Urinary bladder (tissue), 4 donors: Measurements from ENCODE around the gene TYK2. TPM values are rescaled to one million over a fixed set of nuclear protein-coding genes. Genes with fewer than 3 reads are reported as not detected.
"Not testable (repeated sequence)": the region's sequence is repeated elsewhere in the genome, so short reads cannot be mapped to it uniquely, and the experiment has no call there.

Source experiments
- DNase-seq: peaks from one replicate; pipeline ENCODE4 v3.0.0-alpha.2; 2015; ENCODE audit errors: extremely low spot score
- H3K27ac ChIP-seq: one replicate; pipeline ENCODE4 v1.5.1; 2013; ENCODE audit warnings: low read depth, mild to moderate bottlenecking, moderate library complexity
- H3K36me3 ChIP-seq: one replicate; pipeline ENCODE4 v1.6.1; 2013; ENCODE audit warnings: mild to moderate bottlenecking, moderate library complexity; ENCODE audit not compliant: insufficient read depth
- H3K4me1 ChIP-seq: one replicate; pipeline ENCODE4 v1.6.1; 2013; ENCODE audit warnings: mild to moderate bottlenecking, moderate library complexity; ENCODE audit not compliant: insufficient read depth
- H3K4me3 ChIP-seq: one replicate; pipeline ENCODE4 v1.5.1; 2013; ENCODE audit warnings: low read depth, low read length
- WGBS: extraction: QIAGEN DNeasy Blood & Tissue Kit; methylation state at CpG from one replicate; pipeline ENCODE4 v1.1.7; 2013; 5-methylcytosine and 5-hydroxymethylcytosine counted together
- polyA plus RNA-seq: library from polyadenylated mRNA; stranded (reverse); fragments of 200-250 nt; gene quantifications from one replicate; pipeline ENCODE4 v1.2.3, GENCODE V29; 2013
- total RNA-seq: library from RNA; depleted of rRNA; stranded (reverse); fragments of >200 nt; gene quantifications from one replicate; pipeline ENCODE4 v1.2.3, GENCODE V29; 2014
- donor health status: healthy with polysubstance abuse.
- donor health status: healthy.

TYK2 gene
- total and polyA plus RNA-seq, 2 donors, result 55.5 to 72.1 TPM

DNA sequence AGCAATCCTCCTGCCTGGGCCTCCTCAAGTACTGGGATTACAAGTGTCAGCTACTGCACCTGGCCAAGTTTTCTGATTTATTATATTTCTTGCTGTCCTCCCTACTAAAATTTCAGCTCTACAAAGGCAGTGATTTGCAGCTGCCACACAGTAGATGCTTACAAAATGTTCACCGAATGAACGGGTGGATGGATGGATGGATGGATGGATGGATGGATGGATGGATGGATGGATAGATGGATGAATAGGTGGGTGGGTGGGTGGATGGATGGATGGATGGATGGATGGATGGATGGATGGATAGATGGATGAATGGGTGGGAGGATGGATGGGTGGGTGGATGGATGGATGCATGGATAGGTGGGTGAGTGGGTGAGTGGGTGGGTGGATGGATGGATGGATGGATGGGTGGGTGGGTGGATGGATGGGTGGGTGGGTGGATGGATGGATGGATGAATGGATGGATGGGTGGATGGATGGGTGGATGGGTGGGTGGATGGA lies 3.2 kb downstream of the TYK2 start:
- not testable (repeated sequence) for H3K27ac ChIP-seq, H3K4me1 ChIP-seq, H3K4me3 ChIP-seq, DNase-seq, H3K36me3 ChIP-seq
- 97% methylated on average over 2 of the region's 2 CpGs for WGBS

DNA sequence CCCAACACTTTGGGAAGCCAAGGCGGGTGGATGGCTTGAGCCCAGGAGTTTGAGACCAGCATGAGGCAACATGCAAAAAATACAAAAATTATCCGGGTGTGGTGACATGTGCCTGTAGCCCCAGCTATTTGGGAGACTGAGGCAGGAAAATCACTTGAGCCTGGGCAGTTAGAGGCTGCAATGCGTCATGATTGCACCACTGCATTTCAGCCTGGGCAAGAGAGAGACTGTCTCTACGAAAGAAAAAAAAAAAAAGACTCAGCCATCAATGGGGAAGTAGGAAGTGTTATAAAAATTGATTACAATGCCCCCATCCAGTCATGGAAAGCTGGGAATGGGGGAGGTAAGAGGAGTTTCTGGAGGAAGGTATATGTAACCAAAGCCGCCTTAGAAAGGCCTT lies 5.4 kb downstream of the TYK2 start:
- DNase-seq, result no peak
- Histone ChIP-seq H3K4me3 (no peak overlapping the region), H3K36me3 (no peaks in the 10 kb centered on the region), H3K4me1 (no peaks in the 10 kb centered on the region), H3K27ac (no peak overlapping the region)
- WGBS, result 91% methylated on average over 5 of the region's 5 CpGs

DNA sequence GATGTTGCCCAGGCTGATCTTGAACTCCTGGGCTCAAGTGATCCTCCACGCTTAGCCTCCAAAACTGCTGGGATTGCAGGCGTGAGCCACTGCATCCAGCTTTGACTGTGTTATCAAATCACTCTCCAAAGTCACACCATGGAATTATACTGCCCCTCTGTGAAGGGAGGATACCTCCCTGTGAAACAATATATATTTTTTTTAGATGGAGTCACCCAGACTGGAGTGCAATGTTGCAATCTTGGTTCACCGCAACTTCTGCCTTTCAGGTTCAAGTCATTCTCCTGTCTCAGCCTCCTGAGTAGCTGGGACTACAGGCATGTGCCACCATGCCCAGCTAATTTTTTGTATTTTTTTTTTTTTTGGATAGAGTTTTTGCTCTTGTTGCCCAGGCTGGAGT lies 7.7 kb downstream of the TYK2 start:
- Histone ChIP-seq H3K36me3 (no peaks in the 10 kb centered on the region), H3K4me3 (no peak overlapping the region), H3K27ac (no peak overlapping the region), H3K4me1 (no peaks in the 10 kb centered on the region)
- WGBS, result 94% methylated on average over 3 of the region's 3 CpGs
- no peak for DNase-seq

- Histone ChIP-seq H3K4me3 (no peak overlapping the region), H3K27ac (no peak overlapping the region), H3K36me3 (peaks cover 2% of the 10 kb centered on the region), H3K4me1 (no peaks in the 10 kb centered on the region)
- no peak for DNase-seq
- 94% methylated on average over 15 of the region's 15 CpGs for WGBS
These were observed 12.1 kb downstream of the TYK2 start for GRCh38 chr19:10368101-10368803.

DNA sequence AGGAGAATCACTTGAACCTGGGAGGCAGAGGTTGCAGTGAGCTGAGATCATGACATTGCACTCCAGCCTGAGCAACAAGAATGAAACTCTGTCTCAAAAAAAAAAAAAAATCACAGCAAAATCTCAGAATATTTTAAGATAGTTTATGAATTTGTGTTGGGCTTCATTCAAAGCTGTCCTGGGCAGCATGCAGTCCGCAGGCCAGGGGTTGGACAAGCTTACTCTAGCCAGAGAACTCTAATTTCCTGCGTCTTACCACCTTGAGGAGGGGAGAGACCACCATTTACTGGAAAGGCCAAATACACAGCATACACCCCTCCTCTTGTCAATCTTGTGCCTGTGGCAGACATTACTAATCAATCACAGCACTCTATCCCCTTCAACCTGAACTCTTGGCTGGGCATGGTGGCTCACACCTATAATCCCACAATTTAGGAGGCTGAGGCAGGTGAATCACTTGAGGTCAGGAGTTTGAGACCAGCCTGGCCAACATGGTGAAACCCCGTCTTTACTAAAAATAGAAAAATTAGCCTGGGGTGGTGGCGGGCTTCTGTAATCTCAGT lies 13.3 kb downstream of the TYK2 start:
- not testable (repeated sequence) for H3K4me3 ChIP-seq, H3K4me1 ChIP-seq, H3K36me3 ChIP-seq, H3K27ac ChIP-seq, DNase-seq
- 96% methylated on average over 4 of the region's 4 CpGs for WGBS

GRCh38 chr19:10365518-10365917 lies 14.9 kb downstream of the TYK2 start:
- H3K4me1 ChIP-seq, result no peaks in the 10 kb centered on the region
- no peak for DNase-seq
- H3K4me3 ChIP-seq, result no peak overlapping the region
- WGBS, result 96% methylated on average over 23 of the region's 23 CpGs
- H3K36me3 ChIP-seq, result peaks cover 2% of the 10 kb centered on the region
- no peak overlapping the region for H3K27ac ChIP-seq

GRCh38 chr19:10364644-10365043 lies 15.7 kb downstream of the TYK2 start:
- H3K4me1 ChIP-seq, result no peaks in the 10 kb centered on the region
- H3K4me3 ChIP-seq, result no peak overlapping the region
- H3K36me3 ChIP-seq, result peaks cover 2% of the 10 kb centered on the region
- 84% methylated on average over 19 of the region's 19 CpGs for WGBS
- no peak for DNase-seq
- H3K27ac ChIP-seq, result no peak overlapping the region

DNA sequence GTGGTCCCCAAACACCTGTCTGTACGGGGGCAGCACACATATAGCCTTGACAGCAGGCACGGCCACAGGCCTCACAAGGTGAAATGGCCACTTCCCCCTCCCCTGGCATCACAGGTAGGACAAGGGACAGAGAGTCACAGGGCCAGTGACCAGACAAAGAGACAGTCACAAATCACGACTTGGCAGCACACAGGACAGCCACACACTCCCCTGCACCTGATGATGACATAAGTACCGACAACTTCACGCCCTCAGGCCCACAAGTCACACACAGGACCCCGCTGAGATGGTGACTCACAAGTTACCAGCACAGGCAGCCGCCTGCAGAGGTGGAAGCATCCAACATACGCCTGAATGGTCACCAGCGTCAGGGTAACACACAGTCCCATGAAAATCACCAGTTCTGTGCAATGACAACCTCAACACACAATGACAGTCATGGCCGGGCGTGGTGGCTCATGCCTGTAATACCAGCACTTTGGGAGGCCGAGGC lies 16.5 kb downstream of the TYK2 start:
- Histone ChIP-seq H3K4me1 (no peaks in the 10 kb centered on the region), H3K4me3 (no peak overlapping the region), H3K36me3 (peaks cover 2% of the 10 kb centered on the region), H3K27ac (no peak overlapping the region)
- no peak for DNase-seq
- WGBS, result 92% methylated on average over 12 of the region's 12 CpGs

- peaks cover 2% of the 10 kb centered on the region for H3K36me3 ChIP-seq
- 93% methylated on average over 18 of the region's 18 CpGs for WGBS
- no peak overlapping the region for H3K27ac ChIP-seq
These were observed 18.1 kb downstream of the TYK2 start for GRCh38 chr19:10362259-10362658.

DNA sequence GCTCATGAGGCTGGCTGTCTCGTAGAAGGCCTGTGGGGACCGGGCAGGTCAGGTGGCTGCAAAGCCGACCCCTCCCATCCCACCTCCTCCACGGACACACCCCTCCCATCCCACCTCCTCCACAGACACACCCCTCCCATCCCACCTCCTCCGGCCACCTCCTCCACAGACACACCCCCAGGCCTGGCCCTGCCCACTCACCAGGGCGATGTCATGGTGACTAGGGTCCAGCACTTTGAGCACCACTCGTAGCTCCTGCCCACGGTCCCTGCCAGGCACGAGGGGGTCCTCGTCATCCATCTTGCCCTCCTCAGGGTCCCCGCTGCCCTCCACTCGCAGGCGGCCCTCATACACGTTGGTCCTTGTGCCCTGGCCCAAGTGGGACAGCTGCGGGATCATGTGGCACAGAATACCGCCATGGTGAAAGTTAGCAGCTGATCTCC lies 18.8 kb downstream of the TYK2 start:
- Histone ChIP-seq H3K27ac (no peak overlapping the region), H3K4me1 (no peaks in the 10 kb centered on the region), H3K4me3 (no peak overlapping the region), H3K36me3 (no peaks in the 10 kb centered on the region)
- WGBS, result 84% methylated on average over 16 of the region's 16 CpGs
- no peak for DNase-seq

More at GRCh38 chr19:10362259-10362658, 18.1 kb downstream of the TYK2 start:
- Histone ChIP-seq H3K4me3 (no peak overlapping the region), H3K4me1 (no peaks in the 10 kb centered on the region)
- no peak for DNase-seq

GRCh38 chr19:10356431-10356830 lies 23.9 kb downstream of the TYK2 start:
- H3K27ac ChIP-seq, result no peak overlapping the region
- no peak for DNase-seq
- 95% methylated on average over 12 of the region's 12 CpGs for WGBS
- H3K36me3 ChIP-seq, result no peaks in the 10 kb centered on the region
- no peaks in the 10 kb centered on the region for H3K4me1 ChIP-seq
- no peak overlapping the region for H3K4me3 ChIP-seq

- H3K27ac ChIP-seq, result no peak overlapping the region
- H3K4me1 ChIP-seq, result no peaks in the 10 kb centered on the region
- no peak overlapping the region for H3K4me3 ChIP-seq
- no peaks in the 10 kb centered on the region for H3K36me3 ChIP-seq
- no peak for DNase-seq
- 78% methylated on average over 32 of the region's 32 CpGs for WGBS
These were observed 26.5 kb downstream of the TYK2 start for GRCh38 chr19:10353793-10354391.

- no peaks in the 10 kb centered on the region for H3K36me3 ChIP-seq
- H3K4me3 ChIP-seq, result no peak overlapping the region
- H3K27ac ChIP-seq, result no peak overlapping the region
- 67% methylated on average over 63 of the region's 63 CpGs for whole genome bisulfite sequencing
- no peak for DNase-seq
- H3K4me1 ChIP-seq, result no peaks in the 10 kb centered on the region
These were observed 27.4 kb downstream of the TYK2 start for GRCh38 chr19:10352764-10353671.
